HG02943 (cell line): Measurements from ENCODE around the gene VEZT.
"Not testable (repeated sequence)": the region's sequence is repeated elsewhere in the genome, so short reads cannot be mapped to it uniquely, and the experiment has no call there.

Experiments
- ATAC-seq: cut with Tn5 transposase; IDR thresholded peaks from one replicate; pipeline ENCODE4 v1.9.1; 2021; ENCODE audit warnings: mild to moderate bottlenecking, low read depth, moderate library complexity; ENCODE audit not compliant: unreplicated experiment

The VEZT gene

GRCh38 chr12:95314756-95315155, 97.1 kb downstream of the VEZT start:
- ATAC-seq = not testable (repeated sequence)

DNA sequence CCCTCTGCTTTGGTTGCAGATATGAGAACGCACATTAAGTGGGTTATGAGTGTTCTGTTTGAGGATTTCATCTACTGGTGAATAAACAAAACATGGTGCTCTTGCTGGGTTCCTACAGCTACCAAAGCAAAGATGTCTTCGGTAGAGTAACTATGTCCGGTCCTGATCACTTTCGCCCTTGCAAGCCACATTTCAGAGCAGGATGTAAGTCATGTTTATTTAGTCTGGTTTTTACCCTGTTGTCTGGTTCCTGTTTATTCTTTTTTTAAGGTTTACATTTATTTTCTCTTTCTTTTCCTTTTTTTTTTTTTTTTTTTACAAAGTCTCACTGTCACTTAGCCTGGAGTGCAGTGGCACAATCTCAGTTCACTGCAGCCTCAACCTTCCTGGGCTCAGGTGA, 99.2 kb downstream of the VEZT start:
- no peak for ATAC-seq

- no peak for ATAC-seq
These were observed 100.5 kb downstream of the VEZT start for GRCh38 chr12:95318071-95318545.

GRCh38 chr12:95319694-95320331, 102.2 kb downstream of the VEZT start:
- ATAC-seq = no peak

DNA sequence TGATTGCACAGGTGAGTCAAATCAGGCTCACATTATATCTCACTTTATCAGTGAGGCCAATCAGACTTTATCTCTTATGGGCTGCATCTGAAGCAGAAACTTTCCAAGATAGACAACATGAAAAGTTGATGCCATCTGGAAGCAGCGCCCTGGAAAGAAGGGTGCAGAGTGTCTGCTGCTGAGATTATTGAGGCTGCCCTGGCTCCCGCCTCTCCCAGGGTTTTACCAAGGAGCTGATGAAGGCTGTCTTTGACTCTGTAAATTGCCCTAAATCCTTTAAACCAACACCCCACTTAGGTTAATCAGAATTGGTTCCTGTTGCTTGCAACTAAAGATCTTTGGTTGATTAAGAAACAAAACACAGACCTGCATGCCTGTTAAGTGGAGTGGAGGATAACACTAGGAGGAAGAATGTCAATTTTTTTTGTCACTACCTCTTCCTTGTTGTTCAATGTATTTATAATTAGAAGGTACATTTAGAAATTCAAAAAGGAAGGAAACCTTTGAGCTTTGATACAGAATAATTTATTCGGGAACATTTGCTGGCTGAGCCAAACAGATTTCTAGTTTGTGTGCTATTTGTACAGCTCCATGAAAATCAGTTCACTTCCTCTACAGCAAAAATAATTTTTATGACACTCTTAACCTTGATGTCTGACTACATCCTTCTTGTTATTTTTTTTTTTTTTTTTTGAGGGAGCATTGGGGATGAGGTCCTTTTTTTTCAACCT, 104.1 kb downstream of the VEZT start:
- ATAC-seq = no peak

- no peak for ATAC-seq
These were observed 104.7 kb downstream of the VEZT start for GRCh38 chr12:95322326-95322725.

- ATAC-seq = no peak
These were observed 105.6 kb downstream of the VEZT start for GRCh38 chr12:95323212-95323611.

DNA sequence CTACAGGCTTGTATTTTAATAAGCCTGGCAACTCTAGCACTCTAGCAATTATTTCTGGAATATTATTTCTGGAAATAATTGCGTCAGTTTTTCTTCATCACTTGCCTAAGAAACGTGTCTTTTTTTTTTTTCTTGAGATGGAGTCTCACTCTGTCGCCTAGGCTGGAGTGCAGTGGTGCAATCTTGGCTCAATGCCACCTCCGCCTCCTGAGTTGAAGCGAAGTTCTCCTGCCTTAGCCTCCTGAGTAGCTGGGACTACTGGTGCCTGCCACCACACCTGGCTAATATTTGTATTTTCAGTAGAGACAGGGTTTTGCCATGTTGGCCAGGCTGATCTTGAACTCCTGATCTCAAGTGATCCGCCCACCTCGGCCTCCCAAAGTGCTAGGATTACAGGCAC, 106.6 kb downstream of the VEZT start:
- not testable (repeated sequence) for ATAC-seq

DNA sequence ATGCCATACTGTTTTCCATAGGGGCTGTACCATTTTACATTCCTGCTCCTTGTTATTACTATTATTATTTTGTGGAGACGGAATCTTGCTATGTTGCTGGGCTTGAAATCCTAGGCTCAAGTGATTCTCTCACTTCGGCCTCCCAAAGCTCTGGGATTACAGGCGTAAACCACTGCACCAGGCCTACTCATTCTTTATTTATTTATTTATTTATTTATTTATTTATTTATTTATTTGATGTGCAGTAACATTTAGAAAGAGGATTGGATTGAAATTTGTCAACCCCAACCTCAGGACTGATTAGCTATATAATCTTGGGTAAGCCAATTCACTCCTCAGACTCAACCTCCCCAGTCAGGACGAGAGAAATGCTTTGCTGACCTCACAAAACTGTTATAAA, 107.9 kb downstream of the VEZT start:
- ATAC-seq = no peak

DNA sequence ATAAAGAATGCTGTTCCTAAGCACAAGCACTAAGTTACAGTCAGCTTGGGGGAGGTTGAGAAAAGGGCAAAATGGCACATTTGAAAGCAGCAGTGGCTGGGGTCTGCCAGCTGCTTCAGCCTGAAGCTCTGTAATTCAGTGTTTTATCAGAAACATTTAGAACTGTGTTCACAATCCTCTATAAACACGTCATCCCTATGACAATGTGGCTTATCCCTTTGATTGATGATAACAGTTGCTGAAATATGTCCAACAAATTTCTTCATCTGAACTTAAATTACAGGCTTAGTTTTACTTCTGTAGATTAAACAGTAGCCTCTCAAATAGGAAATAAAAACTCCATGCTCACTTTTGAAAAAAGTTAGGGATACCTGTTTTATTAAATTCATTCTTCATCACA, 108.8 kb downstream of the VEZT start:
- no peak for ATAC-seq

DNA sequence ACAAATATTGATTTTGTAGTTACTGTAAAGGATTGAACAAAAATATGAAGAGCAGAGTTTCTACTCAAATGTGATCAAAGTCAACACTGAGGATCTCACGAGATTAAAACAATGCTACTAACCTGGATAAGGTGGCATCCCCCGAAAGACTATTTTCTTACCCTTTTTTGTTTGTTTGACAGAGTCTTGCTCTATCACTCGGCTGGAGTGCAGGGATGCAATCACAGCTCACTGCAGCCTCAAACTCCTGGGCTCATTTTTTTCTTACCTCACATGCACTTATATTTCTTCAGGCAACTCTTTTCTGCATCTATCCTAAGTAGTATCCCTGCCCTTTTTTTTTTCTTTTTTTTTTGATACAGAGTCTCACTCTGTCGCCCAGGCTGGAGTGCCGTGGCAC, 109.2 kb downstream of the VEZT start:
- no peak for ATAC-seq

- ATAC-seq = no peak
These were observed 111.1 kb downstream of the VEZT start for GRCh38 chr12:95328708-95329107.

- ATAC-seq = no peak
These were observed 118.3 kb downstream of the VEZT start for GRCh38 chr12:95335948-95336347.

GRCh38 chr12:95336387-95337067, 118.9 kb downstream of the VEZT start:
- no peak for ATAC-seq

- ATAC-seq = no peak
These were observed 119.5 kb downstream of the VEZT start for GRCh38 chr12:95337146-95337545.

DNA sequence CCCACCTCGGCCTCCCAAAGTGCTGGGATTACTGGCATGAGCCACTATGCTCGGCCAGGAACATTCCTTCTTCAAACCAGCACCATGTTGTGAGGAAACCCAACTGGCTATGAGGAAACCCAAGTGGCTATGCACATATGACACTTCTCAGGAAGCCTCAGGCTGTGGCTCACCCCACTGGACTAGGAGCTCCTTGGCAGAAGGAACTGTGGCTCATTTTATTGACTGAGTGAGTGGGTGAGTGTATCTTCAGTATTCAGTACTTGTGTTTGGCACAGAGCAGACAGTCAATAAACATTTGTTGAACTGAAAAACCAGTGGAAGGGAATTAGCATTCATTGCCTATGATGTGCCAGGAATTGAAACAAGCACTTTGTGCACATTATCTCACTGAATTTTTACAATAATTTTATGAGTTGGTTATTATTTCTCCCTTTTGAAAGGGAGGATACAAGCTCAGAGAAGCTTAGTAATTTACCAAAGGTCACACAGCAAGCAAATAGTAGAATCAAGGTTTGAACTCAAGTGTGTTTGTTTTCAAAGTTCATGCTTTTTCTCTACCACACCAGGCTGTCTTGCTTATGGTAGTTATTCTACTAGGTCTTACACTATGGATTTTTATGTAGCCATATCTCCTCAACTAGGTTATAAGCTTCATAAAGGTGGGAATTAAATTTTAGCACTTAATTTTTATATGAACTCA, 121.6 kb downstream of the VEZT start:
- ATAC-seq = no peak

GRCh38 chr12:95342008-95342407, 124.4 kb downstream of the VEZT start:
- ATAC-seq = no peak

DNA sequence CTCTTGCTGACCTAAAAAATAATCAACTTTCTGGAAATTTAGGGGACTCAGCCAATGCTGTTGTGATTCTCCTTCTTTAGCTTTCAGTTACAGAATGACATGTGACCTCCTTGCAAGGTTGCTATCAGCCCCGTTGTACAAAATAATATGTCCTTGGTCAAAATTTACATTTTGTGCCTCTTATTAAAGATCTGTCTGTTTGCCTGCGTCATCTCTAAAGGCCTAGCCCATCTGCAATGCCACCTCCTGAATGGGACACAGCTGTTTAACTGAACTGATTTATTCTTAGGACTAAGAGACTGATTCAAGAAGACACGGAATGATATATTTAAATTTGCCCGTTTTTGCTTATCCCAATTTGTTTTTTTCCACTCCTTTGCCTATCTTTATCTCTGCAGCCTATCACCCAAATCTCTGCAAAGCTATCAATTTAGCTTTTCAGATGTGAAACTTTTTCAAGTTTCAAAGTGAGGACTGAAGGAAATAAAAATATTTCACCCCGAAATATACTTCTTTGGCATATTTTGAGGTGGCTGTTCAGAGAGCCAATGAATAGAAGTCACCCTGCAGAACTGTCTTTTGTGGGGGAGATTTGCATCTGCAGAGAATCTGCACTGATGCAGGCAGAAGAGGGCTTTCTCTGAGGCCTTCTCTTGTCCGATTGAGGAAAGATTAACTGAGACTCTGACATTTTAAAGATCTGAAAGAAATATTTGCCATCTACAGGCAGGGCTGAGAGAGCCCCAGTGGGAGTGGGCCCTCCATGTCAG, 126.0 kb downstream of the VEZT start:
- ATAC-seq = no peak

GRCh38 chr12:95349291-95349690, 131.7 kb downstream of the VEZT start:
- ATAC-seq = no peak

GRCh38 chr12:95351748-95352147, 134.1 kb downstream of the VEZT start:
- no peak for ATAC-seq
